ENCODE measurements around the gene RAB34.

RAB34 gene

DNA sequence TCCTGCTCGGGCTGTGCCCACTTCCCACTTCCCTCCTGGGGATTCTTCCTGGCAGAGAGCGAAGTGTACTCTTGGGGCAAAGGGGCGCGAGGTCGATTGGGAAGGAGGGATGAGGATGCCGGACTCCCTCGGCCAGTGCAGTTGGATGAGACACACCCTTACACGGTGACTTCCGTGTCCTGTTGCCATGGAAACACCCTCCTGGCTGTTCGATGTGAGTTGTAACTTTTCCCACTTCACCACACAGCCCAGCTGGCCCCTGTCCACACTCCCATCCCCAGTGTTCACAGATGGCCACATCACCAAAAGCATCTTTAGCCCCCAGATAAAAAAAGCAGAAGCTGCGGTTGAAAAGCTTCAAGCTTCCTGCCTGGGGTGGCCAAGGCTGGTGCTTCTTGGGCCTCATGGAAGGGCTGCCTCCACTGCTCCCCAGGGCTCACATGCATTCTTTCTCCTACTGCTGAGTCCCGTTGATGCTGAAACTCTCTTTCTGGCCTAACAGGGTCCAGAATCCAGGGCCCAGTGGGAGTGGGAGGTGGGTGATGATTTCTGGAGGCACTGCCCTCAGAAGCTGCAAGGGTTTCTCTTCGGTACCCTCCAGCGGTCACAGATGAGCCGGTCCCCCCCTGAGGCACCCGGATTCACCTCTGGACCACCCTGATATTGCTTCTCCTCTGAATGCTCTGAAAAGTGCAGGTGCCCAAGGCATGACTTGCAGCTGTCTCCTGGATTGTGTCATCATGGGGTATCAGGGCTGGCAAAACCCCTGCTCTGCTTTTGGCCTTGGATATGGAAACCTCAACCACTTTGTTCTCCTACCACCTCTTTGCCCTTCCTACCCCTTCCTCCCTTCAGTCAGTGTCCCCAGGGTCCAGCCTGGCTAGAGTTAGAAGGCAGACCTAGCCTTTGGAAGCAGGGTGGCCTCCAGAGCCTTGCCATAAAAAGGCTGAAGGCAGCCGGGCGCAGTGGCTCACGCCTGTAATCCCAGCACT, 24.0 kb upstream of the RAB34 start:
- Histone ChIP-seq H3K23ac (ENCODE audit: low read length) (no peak overlapping the region), H2BK120ac (ENCODE audit: low read depth, low read length) (no peak overlapping the region), H3K79me1 (ENCODE audit: low read length) (peaks cover 9% of the 10 kb centered on the region), H3K56ac (ENCODE audit: low read length) (peak overlapping the region; percentile 49), H3K9ac (ENCODE audit: low read length) (no peak overlapping the region), H3K27ac (ENCODE audit: low read depth, low read length) (no peak overlapping the region), H3K18ac (ENCODE audit: low read length) (no peak overlapping the region), H4K5ac (ENCODE audit: low read length) (no peak overlapping the region), H3K4ac (ENCODE audit: low read depth, low read length) (no peak overlapping the region), H4K8ac (ENCODE audit: low read depth, low read length) (no peak overlapping the region), H3K79me2 (ENCODE audit: control insufficient read depth, insufficient read depth, low read length) (peaks cover 24% of the 10 kb centered on the region), H3K4me3 (ENCODE audit: low read length) (no peak overlapping the region), H2BK5ac (ENCODE audit: low read length) (no peak overlapping the region), H2AK5ac (ENCODE audit: low read length) (no peak overlapping the region), H3K27me3 (ENCODE audit: insufficient read depth, low read length, poor library complexity) (no peaks in the 10 kb centered on the region), H3K36me3 (ENCODE audit: control insufficient read depth, insufficient read depth, low read length) (peaks cover 4% of the 10 kb centered on the region), H3K4me2 (ENCODE audit: low read length) (no peak overlapping the region), H3K4me1 (ENCODE audit: control insufficient read depth, low read depth, low read length) (peaks cover 8% of the 10 kb centered on the region), H2BK15ac (replicated peaks; ENCODE audit: low read depth) (no peak overlapping the region)
- no CpG with 5 or more reads among the region's 19 CpGs for WGBS (ENCODE audit: extremely low coverage, insufficient coverage, low lambda C conversion rate)
- no peak for DNase-seq

DNA sequence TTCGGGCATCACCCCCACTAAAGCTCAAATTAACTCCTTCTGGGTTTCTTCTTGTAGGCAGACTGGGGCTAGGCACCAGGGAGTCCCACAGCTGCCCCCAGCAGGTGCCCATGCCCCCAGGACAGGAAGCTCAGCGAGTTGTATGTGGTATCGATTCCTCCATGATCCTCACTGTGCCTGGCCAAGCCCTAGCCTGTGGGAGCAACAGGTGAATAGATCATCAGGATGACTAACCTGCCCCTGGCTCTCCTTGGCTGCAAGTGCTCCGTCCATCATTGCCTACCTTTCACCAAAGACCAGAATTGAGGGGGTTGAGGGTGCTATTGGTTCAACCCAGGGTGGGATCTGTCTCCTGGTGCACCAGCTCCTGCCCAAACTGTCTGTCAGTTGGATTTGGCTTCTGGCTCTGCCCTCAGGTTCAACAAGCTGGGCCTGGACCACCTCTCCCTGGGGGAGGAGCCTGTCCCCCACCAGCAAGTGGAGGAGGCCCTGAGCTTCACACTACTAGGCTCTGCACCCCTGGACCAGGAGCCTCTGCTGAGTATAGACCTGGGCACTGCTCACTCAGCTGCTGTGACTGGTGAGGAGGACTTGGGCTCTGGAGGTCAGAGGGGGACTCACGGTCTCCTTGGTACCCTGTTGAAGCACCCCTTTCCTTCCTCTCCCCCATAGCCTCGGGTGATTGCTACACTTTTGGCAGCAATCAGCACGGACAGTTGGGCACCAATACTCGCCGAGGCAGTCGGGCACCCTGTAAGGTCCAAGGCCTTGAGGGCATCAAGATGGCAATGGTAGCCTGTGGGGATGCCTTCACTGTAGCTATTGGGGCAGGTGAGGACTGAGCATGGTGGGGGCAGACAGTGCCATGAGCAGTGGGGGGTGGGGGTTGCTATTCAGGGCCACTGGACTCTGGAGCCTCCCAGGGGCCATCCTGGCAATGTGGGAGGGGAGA, 23.0 kb upstream of the RAB34 start:
- Histone ChIP-seq H3K9ac (ENCODE audit: low read length) (no peak overlapping the region), H2BK120ac (ENCODE audit: low read depth, low read length) (no peak overlapping the region), H4K5ac (ENCODE audit: low read length) (no peak overlapping the region), H3K18ac (ENCODE audit: low read length) (no peak overlapping the region), H3K79me1 (ENCODE audit: low read length) (no peaks in the 10 kb centered on the region), H3K27me3 (ENCODE audit: insufficient read depth, low read length, poor library complexity) (no peaks in the 10 kb centered on the region), H3K4me3 (ENCODE audit: low read length) (no peak overlapping the region), H3K79me2 (ENCODE audit: control insufficient read depth, insufficient read depth, low read length) (peaks cover 14% of the 10 kb centered on the region), H3K56ac (ENCODE audit: low read length) (no peak overlapping the region), H3K36me3 (ENCODE audit: control insufficient read depth, insufficient read depth, low read length) (no peaks in the 10 kb centered on the region), H2BK15ac (replicated peaks; ENCODE audit: low read depth) (no peak overlapping the region), H3K23ac (ENCODE audit: low read length) (no peak overlapping the region), H2AK5ac (ENCODE audit: low read length) (no peak overlapping the region), H3K4me1 (ENCODE audit: control insufficient read depth, low read depth, low read length) (no peaks in the 10 kb centered on the region), H3K4ac (ENCODE audit: low read depth, low read length) (no peak overlapping the region), H2BK5ac (ENCODE audit: low read length) (no peak overlapping the region), H4K8ac (ENCODE audit: low read depth, low read length) (no peak overlapping the region), H3K4me2 (ENCODE audit: low read length) (no peak overlapping the region), H3K27ac (ENCODE audit: low read depth, low read length) (no peak overlapping the region)
- no CpG with 5 or more reads among the region's 10 CpGs for WGBS (ENCODE audit: extremely low coverage, insufficient coverage, low lambda C conversion rate)
- no peak for DNase-seq

DNA sequence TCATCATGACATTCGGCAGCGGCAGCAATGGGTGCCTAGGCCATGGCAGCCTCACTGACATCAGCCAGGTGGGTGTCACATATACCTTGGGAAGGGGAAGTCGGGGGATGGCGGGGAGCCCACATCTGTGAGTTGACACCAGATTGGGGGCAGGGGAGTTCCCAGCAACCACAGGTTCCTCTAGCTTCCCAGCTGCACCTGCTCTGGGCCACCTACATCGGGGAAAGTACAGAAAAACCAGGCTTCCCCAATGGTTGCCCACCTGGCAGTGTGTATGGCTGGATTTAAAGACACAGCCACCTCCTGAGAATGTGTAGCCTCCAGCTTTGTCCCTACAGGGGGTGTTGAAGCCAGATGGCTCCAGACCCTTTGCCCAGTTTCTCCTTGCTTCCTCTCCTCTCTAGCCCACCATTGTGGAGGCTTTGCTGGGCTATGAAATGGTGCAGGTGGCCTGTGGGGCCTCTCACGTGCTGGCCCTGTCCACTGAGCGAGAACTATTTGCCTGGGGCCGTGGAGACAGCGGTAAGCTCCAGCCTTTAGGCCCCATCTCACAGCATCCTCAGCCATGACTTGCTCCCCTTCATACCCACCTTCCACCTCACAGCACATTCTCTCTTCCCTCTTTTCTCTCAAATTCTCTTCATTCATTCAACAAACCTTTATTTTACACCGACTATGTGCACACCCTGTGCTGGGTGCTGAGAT, 21.2 kb upstream of the RAB34 start:
- H3K23ac ChIP-seq (ENCODE audit: low read length), result no peak overlapping the region
- H3K4me1 ChIP-seq (ENCODE audit: control insufficient read depth, low read depth, low read length), result no peaks in the 10 kb centered on the region
- no peak overlapping the region for H3K4me2 ChIP-seq (ENCODE audit: low read length)
- H3K79me1 ChIP-seq (ENCODE audit: low read length), result no peaks in the 10 kb centered on the region
- no peak overlapping the region for H3K27ac ChIP-seq (ENCODE audit: low read depth, low read length)
- no peak for DNase-seq
- H4K5ac ChIP-seq (ENCODE audit: low read length), result no peak overlapping the region
- H3K79me2 ChIP-seq (ENCODE audit: control insufficient read depth, insufficient read depth, low read length), result no peaks in the 10 kb centered on the region
- no peak overlapping the region for H3K18ac ChIP-seq (ENCODE audit: low read length)
- WGBS (ENCODE audit: extremely low coverage, insufficient coverage, low lambda C conversion rate), result 100% methylated on average over 1 of the region's 10 CpGs
- H2BK5ac ChIP-seq (ENCODE audit: low read length), result no peak overlapping the region
- H2BK15ac ChIP-seq (replicated peaks; ENCODE audit: low read depth), result no peak overlapping the region
- H3K4ac ChIP-seq (ENCODE audit: low read depth, low read length), result no peak overlapping the region
- no peak overlapping the region for H3K4me3 ChIP-seq (ENCODE audit: low read length)
- H2BK120ac ChIP-seq (ENCODE audit: low read depth, low read length), result no peak overlapping the region
- H3K56ac ChIP-seq (ENCODE audit: low read length), result no peak overlapping the region
- H3K9ac ChIP-seq (ENCODE audit: low read length), result no peak overlapping the region
- H3K36me3 ChIP-seq (ENCODE audit: control insufficient read depth, insufficient read depth, low read length), result no peaks in the 10 kb centered on the region
- H2AK5ac ChIP-seq (ENCODE audit: low read length), result no peak overlapping the region
- no peaks in the 10 kb centered on the region for H3K27me3 ChIP-seq (ENCODE audit: insufficient read depth, low read length, poor library complexity)
- H4K8ac ChIP-seq (ENCODE audit: low read depth, low read length), result no peak overlapping the region

DNA sequence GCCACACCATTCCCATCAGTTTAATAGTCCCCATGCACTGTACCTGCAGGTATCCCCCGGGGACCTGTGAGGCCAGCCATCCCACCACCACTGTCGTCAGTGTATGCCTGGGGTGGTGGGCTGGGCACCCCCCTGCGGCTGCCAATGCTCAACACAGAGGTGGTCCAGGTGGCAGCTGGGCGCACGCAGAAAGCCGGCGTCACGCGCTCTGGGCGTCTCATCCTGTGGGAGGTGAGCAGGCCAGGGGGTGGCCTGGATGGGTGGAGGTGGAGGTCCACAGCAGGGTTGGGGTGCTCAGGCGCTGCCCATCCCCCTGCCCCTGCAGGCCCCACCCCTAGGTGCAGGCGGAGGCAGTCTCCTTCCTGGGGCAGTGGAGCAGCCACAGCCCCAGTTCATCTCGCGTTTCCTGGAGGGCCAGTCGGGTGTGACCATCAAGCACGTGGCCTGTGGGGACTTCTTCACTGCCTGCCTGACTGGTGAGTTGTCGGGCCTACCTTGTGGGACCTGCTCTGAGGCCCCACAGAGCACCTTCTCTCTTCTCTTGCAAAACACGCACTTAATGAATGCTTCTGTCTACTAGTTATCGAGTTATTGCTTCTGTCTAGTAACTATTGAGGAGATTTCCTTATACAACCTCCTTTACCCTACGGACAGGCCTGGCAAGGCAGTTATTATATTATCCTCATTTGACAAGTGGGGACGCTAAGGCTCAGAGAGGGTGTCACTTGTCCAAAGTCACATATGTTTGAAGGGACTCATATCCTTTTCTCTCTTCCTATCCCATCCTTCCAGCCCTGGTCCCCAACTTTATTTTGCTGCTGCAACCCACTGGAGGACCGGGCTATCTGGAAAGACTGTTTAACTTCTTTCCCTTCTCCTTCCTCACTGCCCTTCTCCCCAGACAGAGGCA, 20.4 kb upstream of the RAB34 start:
- Histone ChIP-seq H3K4me1 (ENCODE audit: control insufficient read depth, low read depth, low read length) (no peaks in the 10 kb centered on the region), H3K18ac (ENCODE audit: low read length) (no peak overlapping the region), H4K5ac (ENCODE audit: low read length) (no peak overlapping the region), H3K4ac (ENCODE audit: low read depth, low read length) (no peak overlapping the region), H2BK15ac (replicated peaks; ENCODE audit: low read depth) (no peak overlapping the region), H2AK5ac (ENCODE audit: low read length) (no peak overlapping the region), H3K79me2 (ENCODE audit: control insufficient read depth, insufficient read depth, low read length) (no peaks in the 10 kb centered on the region), H3K79me1 (ENCODE audit: low read length) (no peaks in the 10 kb centered on the region), H3K36me3 (ENCODE audit: control insufficient read depth, insufficient read depth, low read length) (no peaks in the 10 kb centered on the region), H2BK120ac (ENCODE audit: low read depth, low read length) (no peak overlapping the region), H3K4me2 (ENCODE audit: low read length) (no peak overlapping the region), H3K9ac (ENCODE audit: low read length) (no peak overlapping the region), H3K27me3 (ENCODE audit: insufficient read depth, low read length, poor library complexity) (no peaks in the 10 kb centered on the region), H2BK5ac (ENCODE audit: low read length) (no peak overlapping the region), H3K56ac (ENCODE audit: low read length) (no peak overlapping the region), H3K4me3 (ENCODE audit: low read length) (no peak overlapping the region), H4K8ac (ENCODE audit: low read depth, low read length) (no peak overlapping the region), H3K23ac (ENCODE audit: low read length) (no peak overlapping the region), H3K27ac (ENCODE audit: low read depth, low read length) (no peak overlapping the region)
- DNase-seq, result no peak
- WGBS (ENCODE audit: extremely low coverage, insufficient coverage, low lambda C conversion rate), result no CpG with 5 or more reads among the region's 22 CpGs

DNA sequence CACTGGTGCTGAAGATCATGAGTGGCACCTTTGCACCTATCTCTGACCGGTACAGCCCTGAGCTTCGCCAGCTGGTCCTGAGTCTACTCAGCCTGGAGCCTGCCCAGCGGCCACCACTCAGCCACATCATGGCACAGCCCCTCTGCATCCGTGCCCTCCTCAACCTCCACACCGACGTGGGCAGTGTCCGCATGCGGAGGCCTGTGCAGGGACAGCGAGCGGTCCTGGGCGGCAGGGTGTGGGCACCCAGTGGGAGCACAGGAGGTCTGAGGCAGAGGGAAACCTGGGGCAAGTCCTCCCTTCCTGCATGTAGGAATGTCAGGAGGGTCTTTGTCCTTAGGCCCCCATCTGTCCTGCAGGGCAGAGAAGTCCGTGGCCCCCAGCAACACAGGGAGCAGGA, 19.6 kb upstream of the RAB34 start:
- DNase-seq, result no peak
- Histone ChIP-seq H4K8ac (ENCODE audit: low read depth, low read length) (no peak overlapping the region), H3K27me3 (ENCODE audit: insufficient read depth, low read length, poor library complexity) (no peaks in the 10 kb centered on the region), H3K36me3 (ENCODE audit: control insufficient read depth, insufficient read depth, low read length) (no peaks in the 10 kb centered on the region), H3K23ac (ENCODE audit: low read length) (no peak overlapping the region), H3K79me2 (ENCODE audit: control insufficient read depth, insufficient read depth, low read length) (no peaks in the 10 kb centered on the region), H2BK15ac (replicated peaks; ENCODE audit: low read depth) (no peak overlapping the region), H2AK5ac (ENCODE audit: low read length) (no peak overlapping the region), H3K9ac (ENCODE audit: low read length) (no peak overlapping the region), H2BK5ac (ENCODE audit: low read length) (no peak overlapping the region), H3K4me1 (ENCODE audit: control insufficient read depth, low read depth, low read length) (no peaks in the 10 kb centered on the region), H3K18ac (ENCODE audit: low read length) (no peak overlapping the region), H3K79me1 (ENCODE audit: low read length) (no peaks in the 10 kb centered on the region), H4K5ac (ENCODE audit: low read length) (no peak overlapping the region), H3K4me2 (ENCODE audit: low read length) (no peak overlapping the region), H3K27ac (ENCODE audit: low read depth, low read length) (no peak overlapping the region), H3K4me3 (ENCODE audit: low read length) (no peak overlapping the region), H2BK120ac (ENCODE audit: low read depth, low read length) (no peak overlapping the region), H3K4ac (ENCODE audit: low read depth, low read length) (no peak overlapping the region), H3K56ac (ENCODE audit: low read length) (no peak overlapping the region)
- no CpG with 5 or more reads among the region's 12 CpGs for WGBS (ENCODE audit: extremely low coverage, insufficient coverage, low lambda C conversion rate)

Measured in mesendoderm (in vitro differentiated cells).